Stimulated activated CD4-positive, alpha-beta T cell treated with anti-CD3 and anti-CD28 coated beads, TNF-alpha, amount 100 ng/mL, for 24 hours (primary cell): ENCODE data around the gene PLCH1.

ENCODE experiments used
- DNase-seq, 3 experiments: peaks; one replicate each; pipeline ENCODE4 v3.0.0-alpha.2; 2020; ENCODE audit warnings: low read depth in 3 of 3

Gene PLCH1

GRCh38 chr3:155462672-155463071 lies 282.2 kb downstream of the PLCH1 start:
- DNase-seq: no peak

DNA sequence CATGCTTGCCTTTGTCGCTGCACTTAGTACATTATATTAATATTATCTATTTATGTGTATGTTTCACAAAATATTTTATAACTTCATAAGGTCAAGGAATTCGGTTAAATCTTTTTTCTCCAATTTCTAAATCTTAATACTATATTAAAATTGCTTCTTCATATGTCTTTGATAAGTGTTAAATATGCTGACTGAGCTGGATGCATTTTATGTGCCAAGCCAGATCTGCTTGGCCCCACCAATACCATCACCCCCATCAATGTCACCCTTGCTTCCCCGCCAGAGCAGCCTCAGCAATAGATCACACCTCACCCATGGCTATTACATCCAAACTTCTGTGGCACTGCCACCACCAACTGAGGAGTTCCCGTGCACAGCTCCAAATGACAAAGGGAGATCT lies 287.3 kb downstream of the PLCH1 start:
- no peak for DNase-seq

GRCh38 chr3:155455765-155456164 lies 289.1 kb downstream of the PLCH1 start:
- DNase-seq: no peak

DNA sequence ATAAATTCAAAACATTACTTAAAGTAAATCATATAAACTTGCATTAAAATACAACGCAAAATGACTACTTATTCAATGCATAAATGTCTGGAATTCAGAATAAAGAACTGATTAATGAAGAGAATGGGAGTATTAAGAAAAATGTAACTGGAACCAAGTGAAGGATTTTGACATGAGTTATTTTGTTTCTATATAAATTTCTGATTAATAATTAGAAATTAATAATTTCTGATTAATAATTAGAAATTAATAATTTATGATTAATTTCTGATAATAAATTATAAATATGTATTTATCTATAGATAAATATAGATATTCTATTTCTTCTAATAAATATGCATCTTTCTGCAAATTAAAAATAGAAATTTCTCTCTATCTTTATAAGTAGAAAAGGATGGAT lies 291.4 kb downstream of the PLCH1 start:
- no peak for DNase-seq

GRCh38 chr3:155449613-155450267 lies 295.1 kb downstream of the PLCH1 start:
- no peak for DNase-seq

GRCh38 chr3:155448531-155448930 lies 296.3 kb downstream of the PLCH1 start:
- no peak for DNase-seq

DNA sequence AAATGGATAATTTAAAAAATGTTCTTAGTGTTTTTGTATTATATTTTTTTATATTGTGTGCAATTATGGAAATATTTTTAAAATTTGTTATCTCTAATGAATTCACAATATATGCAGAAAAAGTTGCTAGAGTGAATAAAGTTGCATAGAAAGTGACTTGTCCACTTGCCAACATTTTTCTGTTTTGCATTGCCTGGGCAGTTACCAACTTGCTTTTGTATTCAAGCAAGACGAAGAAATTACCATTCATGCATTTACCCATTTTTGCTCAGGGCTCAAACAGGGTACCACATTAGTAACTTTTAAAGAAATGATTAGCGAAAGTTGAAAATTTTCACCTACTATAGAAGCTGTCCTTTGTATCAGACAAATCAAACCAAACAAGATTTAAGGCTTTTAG lies 298.5 kb downstream of the PLCH1 start:
- DNase-seq: no peak

- no peak for DNase-seq
Measured at GRCh38 chr3:155444771-155445170, 300.1 kb downstream of the PLCH1 start.

DNA sequence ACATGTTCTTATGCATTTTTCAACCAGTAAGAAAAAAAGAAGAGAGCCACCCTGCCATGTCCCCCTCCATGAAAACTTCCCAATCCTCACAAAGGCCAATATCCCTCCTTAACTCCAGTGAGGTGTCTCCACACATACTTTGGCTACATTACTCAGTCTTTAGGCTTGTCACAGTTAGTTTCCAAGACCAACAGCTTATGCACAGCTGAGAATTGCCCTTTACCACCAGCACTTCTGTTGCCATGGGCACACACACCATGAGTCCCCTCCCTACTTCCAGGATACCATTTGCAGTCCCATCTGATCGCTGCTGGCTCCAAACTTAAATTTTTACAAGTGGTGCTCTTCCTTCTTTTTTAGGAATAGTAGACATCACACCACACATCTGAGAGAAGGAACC lies 301.1 kb downstream of the PLCH1 start:
- no peak for DNase-seq

- DNase-seq: no peak
Measured at GRCh38 chr3:155442072-155442471, 302.8 kb downstream of the PLCH1 start.

DNA sequence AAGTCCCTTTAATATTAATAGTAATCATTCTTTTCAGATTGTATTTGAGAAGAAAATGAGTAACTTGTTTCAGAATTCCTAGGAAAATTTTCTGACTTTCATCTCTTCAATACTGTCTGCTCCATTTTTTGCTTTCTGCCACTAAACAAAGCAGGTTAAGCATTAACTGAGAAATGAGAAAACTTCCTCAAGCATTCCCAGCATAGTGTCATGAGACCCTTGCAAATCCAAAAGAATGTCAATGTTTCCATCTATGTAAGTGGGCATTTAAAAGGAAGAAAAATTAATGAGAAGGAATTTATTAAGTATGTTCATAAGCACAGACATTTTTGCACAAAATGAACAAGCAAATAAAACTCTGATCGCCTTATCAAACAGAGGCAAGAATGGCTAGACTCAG lies 303.4 kb downstream of the PLCH1 start:
- DNase-seq: no peak

DNA sequence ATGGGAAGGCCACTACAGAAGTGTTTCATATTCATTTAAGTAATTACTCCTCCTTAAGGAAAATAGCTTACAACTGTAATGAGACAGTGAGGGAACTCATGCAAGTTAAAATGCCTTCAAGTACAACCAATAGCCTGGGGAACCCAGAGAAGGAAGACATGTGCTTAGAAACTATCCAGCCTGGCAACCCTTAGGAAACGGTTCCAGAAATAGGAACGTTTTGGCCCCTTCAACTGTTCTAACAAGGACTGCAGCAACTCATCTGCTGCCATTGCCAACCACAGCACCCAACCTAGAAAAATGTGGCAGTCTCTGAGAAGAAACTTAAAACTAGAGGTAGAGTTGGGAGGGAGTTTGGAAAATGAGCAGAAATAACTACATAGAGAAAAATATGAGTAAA lies 303.8 kb downstream of the PLCH1 start:
- DNase-seq: no peak

GRCh38 chr3:155435821-155436220 lies 309.1 kb downstream of the PLCH1 start:
- no peak for DNase-seq

- no peak for DNase-seq
Measured at GRCh38 chr3:155431856-155432570, 312.9 kb downstream of the PLCH1 start.

- DNase-seq: no peak
Measured at GRCh38 chr3:155428563-155428962, 316.3 kb downstream of the PLCH1 start.

DNA sequence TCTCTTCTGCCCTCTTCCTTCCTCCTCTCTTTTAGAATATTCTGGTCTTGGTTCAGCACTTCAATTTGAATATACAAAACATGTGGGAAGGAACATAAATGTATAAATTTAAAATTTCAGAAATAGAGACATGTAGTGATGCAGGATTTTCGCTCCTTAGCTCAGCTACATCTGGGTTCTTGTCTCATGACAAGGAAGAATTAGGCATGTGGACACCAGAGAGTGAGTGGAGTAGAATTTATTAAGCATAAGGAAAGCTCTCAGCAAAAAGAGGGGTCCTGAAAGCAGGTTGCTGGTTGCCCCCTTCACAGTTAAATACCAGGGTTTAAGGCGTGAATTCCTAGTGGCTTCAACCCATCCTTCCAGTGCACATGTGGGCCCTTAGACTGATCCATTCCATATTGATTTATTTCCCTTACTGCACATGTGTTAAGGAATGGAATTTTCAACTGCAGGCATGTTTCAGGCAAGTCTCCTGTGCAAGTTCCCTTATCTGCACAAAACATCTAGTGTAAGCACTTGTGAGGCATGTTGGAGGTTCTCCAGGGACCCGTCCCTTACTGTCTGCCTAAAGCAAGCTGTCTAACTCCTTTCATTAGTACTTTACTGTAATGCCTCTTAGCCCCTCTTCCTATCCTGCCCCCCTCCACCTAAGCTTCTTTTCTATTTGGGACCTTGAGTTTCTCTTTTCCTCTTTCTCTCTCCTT lies 318.2 kb downstream of the PLCH1 start:
- no peak for DNase-seq

DNA sequence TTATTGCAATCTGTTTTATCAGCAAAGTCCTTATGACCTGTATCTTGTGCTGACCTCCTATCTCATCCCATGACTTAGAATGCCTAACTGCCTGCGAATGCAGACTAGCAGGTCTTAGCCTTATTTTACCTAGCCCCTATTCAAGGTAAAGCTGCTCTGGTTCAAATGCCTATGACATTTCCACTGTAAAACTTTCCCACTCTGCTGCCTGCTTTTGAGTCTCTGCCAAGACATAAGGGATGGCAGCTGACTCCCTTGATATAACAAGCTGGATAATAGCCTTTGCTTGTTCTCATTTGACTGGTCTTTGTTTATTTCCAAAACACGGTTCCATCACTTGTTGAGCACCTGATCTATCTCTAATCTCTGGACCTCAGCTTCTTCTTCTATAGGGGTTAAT lies 319.5 kb downstream of the PLCH1 start:
- no peak for DNase-seq

DNA sequence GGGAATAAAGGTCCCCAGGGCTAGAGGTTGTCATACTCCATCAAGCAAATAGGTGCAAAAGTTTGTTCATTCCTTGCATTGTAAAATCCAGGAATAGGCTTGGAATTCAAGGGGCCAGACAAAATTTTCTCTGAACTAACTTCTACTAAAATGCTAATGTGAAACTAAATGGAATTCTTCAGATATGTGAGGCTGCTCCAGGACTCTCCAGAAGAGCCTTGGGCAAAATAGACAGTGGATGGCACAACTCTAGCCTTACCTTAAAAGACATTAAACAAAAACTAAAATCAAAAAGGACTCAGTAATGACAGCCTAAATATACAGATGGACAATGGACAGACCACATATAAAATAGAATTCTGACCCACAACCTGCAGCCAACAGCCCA lies 320.6 kb downstream of the PLCH1 start:
- no peak for DNase-seq

DNA sequence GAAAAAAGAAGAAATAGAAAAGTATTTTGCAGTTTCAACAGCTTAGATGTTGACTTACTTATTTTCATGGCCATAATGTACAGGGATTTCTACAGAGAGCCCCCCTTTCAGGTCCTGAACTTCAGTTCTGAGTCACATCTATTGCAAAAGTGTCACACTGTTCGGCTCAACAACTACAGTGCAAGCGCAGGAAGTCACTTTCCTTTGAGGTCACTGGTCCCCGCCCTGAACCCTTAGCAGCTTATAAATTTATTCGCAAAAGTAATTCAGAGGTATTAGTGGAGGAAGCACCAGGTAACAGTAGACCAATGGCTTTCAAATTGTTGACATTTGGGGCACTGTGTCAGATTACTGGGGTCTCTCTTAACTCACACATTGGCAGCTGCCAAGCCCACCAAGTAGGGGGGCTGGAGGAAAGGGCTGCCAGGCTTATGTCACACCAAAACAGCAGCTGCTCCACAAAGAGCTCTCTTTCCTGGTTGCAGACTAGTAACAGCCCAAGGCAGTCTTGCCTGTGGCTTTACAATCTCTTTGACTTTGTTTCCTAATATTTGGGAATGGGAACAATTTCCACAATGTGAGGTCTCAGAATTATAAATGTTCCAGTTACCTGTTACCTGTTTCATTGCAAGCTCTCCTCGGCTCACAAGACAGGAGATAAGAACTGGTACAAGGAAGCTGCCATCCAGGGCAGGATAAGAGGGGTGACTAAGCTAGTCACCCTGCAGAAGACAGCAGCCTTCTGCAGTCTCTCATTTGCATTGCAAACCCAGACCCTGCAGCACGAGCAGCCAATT lies 321.1 kb downstream of the PLCH1 start:
- DNase-seq: no peak

GRCh38 chr3:155420881-155421486 lies 323.9 kb downstream of the PLCH1 start:
- no peak for DNase-seq

DNA sequence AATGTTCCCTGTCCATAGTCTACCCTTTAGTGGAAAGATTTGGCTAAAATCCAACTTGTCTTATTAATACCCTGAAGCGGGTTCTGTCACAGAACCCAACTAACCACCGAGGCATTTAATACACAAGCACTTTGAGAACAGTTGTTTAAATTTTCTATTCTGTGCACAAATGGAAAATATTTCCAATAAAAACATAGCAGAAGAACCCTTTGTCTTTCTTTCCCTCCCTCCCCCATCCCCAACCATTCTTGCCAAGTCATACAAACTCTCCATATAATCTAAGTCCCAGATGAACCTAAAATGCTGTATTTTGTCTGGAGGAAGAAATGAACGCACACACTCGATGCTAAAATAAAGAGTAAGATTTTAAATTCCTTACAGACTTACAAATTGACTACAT lies 324.5 kb downstream of the PLCH1 start:
- DNase-seq: no peak

GRCh38 chr3:155418407-155418806 lies 326.5 kb downstream of the PLCH1 start:
- no peak for DNase-seq
